HEK293 (cell line): ENCODE results near the gene MDFI.
A peak's percentile ranks its signal among the peaks of the same experiment; 100 is the strongest.

Source experiments
- BCL11B ChIP-seq: fragments of 450-650 bp; formaldehyde crosslinking; IDR thresholded peaks from 2 replicates; pipeline ENCODE4 v1.5.1; 2016; ENCODE audit warnings: low read depth, missing biosample characterization, missing genetic modification characterization
- GLI4 ChIP-seq: fragments of 450-650 bp; formaldehyde crosslinking; IDR thresholded peaks from 2 replicates; pipeline ENCODE4 v1.5.1; 2016; ENCODE audit warnings: missing biosample characterization, missing genetic modification characterization
- MEIS1 ChIP-seq: sonication (generic); formaldehyde crosslinking; IDR thresholded peaks from 2 replicates; pipeline ENCODE4 v1.8.1; 2022; ENCODE audit warnings: missing genetic modification reagents, mild to moderate bottlenecking, borderline replicate concordance
- RBAK ChIP-seq: fragments of 450-650 bp; formaldehyde crosslinking; IDR thresholded peaks from 2 replicates; pipeline ENCODE4 v1.5.1; 2016; ENCODE audit warnings: missing biosample characterization, missing genetic modification characterization
- SALL2 ChIP-seq: fragments of 450-650 bp; formaldehyde crosslinking; IDR thresholded peaks from 2 replicates; pipeline ENCODE4 v1.5.0; 2017; ENCODE audit warnings: missing biosample characterization, mild to moderate bottlenecking, missing genetic modification characterization, borderline replicate concordance
- TCF7L2 ChIP-seq: IDR thresholded peaks from 2 replicates; pipeline ENCODE4 v1.6.1; 2011; ENCODE audit warnings: low read depth, mild to moderate bottlenecking, inconsistent platforms, low read length, moderate library complexity, borderline replicate concordance
- ZBTB17 ChIP-seq: fragments of 450-650 bp; formaldehyde crosslinking; IDR thresholded peaks from 2 replicates; pipeline ENCODE4 v1.5.1; 2016; ENCODE audit warnings: missing biosample characterization, missing genetic modification characterization
- ZBTB8A ChIP-seq: fragments of 450-650 bp; formaldehyde crosslinking; IDR thresholded peaks from 2 replicates; pipeline ENCODE4 v1.5.1; 2016; ENCODE audit warnings: missing biosample characterization, missing genetic modification characterization
- ZFP41 ChIP-seq: fragments of 450-650 bp; formaldehyde crosslinking; IDR thresholded peaks from 2 replicates; pipeline ENCODE4 v1.5.1; 2016; ENCODE audit warnings: missing biosample characterization, missing genetic modification characterization, borderline replicate concordance
- ZNF10 ChIP-seq: fragments of 450-650 bp; formaldehyde crosslinking; IDR thresholded peaks from 2 replicates; pipeline ENCODE4 v1.5.1; 2017; ENCODE audit warnings: missing biosample characterization, missing genetic modification characterization
- ZNF16 ChIP-seq: fragments of 450-650 bp; formaldehyde crosslinking; IDR thresholded peaks from 2 replicates; pipeline ENCODE4 v1.5.1; 2016; ENCODE audit warnings: low read depth, missing biosample characterization, missing genetic modification characterization
- ZNF202 ChIP-seq: fragments of 450-650 bp; formaldehyde crosslinking; IDR thresholded peaks from 2 replicates; pipeline ENCODE4 v1.5.1; 2016; ENCODE audit warnings: missing biosample characterization, missing genetic modification characterization, borderline replicate concordance
- ZNF311 ChIP-seq: fragments of 450-650 bp; formaldehyde crosslinking; IDR thresholded peaks from 2 replicates; pipeline ENCODE4 v1.5.1; 2017; ENCODE audit warnings: missing biosample characterization, missing genetic modification characterization, borderline replicate concordance
- ZNF366 ChIP-seq: fragments of 450-650 bp; formaldehyde crosslinking; conservative IDR thresholded peaks from 2 replicates; pipeline ENCODE4 v1.5.1; 2016; ENCODE audit warnings: missing biosample characterization, missing genetic modification characterization
- ZNF621 ChIP-seq: fragments of 450-650 bp; formaldehyde crosslinking; IDR thresholded peaks from 2 replicates; pipeline ENCODE4 v1.5.1; 2017; ENCODE audit warnings: missing biosample characterization, missing genetic modification characterization
- ZNF623 ChIP-seq: fragments of 450-650 bp; formaldehyde crosslinking; IDR thresholded peaks from 2 replicates; pipeline ENCODE4 v1.5.1; 2016; ENCODE audit warnings: missing biosample characterization, missing genetic modification characterization
- ZNF660 ChIP-seq: fragments of 450-650 bp; IDR thresholded peaks from 2 replicates; pipeline ENCODE4 v1.5.1; 2018; ENCODE audit warnings: missing biosample characterization, mild to moderate bottlenecking, missing genetic modification characterization
- ZNF677 ChIP-seq: fragments of 450-650 bp; IDR thresholded peaks from 2 replicates; pipeline ENCODE4 v1.5.0; 2018; ENCODE audit warnings: missing biosample characterization, mild to moderate bottlenecking, missing genetic modification characterization, moderate library complexity
- ZNF768 ChIP-seq: fragments of 450-650 bp; formaldehyde crosslinking; IDR thresholded peaks from 2 replicates; pipeline ENCODE4 v1.5.1; 2018; ENCODE audit warnings: missing biosample characterization, mild to moderate bottlenecking, missing genetic modification characterization
- TF ChIP-seq, protein P1 (sequence below): fragments of 450-650 bp; formaldehyde crosslinking; IDR thresholded peaks from 2 replicates; pipeline ENCODE4 v1.5.1; 2016; ENCODE audit warnings: missing biosample characterization, missing genetic modification characterization
- TF ChIP-seq, protein P2 (sequence below): fragments of 450-650 bp; formaldehyde crosslinking; IDR thresholded peaks from 2 replicates; pipeline ENCODE4 v1.5.1; 2016; ENCODE audit warnings: missing biosample characterization, missing genetic modification characterization, borderline replicate concordance
- TF ChIP-seq, protein P3 (sequence below): fragments of 450-650 bp; formaldehyde crosslinking; IDR thresholded peaks from 2 replicates; pipeline ENCODE4 v1.5.1; 2016; ENCODE audit warnings: missing biosample characterization, missing genetic modification characterization, borderline replicate concordance
- TF ChIP-seq, protein P4 (sequence below): fragments of 450-650 bp; formaldehyde crosslinking; IDR thresholded peaks from 2 replicates; pipeline ENCODE4 v1.5.1; 2016; ENCODE audit warnings: missing biosample characterization, missing genetic modification characterization
- TF ChIP-seq, protein P5 (sequence below): fragments of 450-650 bp; formaldehyde crosslinking; IDR thresholded peaks from 2 replicates; pipeline ENCODE4 v1.5.1; 2016; ENCODE audit warnings: missing biosample characterization, missing genetic modification characterization
- TF ChIP-seq, protein P6 (sequence below): fragments of 450-650 bp; IDR thresholded peaks from 2 replicates; pipeline ENCODE4 v1.5.1; 2018; ENCODE audit warnings: missing biosample characterization, missing genetic modification characterization

MDFI gene

DNA sequence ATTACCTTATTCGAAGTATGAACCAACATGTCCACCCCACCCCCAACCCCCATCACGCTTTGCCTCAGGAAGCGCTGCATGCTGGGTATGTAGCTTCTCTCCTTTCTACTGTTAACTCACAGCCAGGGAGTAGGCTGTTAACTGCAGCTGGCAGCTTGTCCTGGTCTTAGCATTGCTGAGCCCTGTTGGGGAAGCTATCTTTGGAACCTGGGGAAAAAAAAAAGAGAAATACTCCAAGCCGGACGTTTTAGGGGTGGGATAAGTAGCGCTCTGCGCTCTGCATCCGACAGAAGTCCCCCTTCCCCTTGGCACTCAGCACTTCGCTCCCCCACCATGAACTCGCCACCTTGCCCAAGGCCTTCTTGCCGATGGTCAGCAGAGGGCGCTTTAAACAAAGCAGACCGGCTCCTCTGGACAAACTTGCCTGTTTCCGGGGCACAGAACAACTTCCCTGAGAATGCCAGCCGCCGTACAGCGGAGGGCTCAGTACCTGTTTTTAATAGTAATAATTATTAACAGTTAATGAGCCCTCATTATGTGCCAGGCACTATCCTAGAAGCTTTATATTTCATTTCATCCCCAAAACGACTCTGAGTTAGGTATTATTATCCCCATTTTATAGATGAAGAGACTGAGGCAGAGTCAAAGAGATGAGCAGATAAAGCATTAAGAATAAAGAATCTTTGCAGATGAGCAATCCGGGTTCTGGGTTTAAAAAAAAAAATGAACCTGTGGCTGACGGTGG, 35.2 kb upstream of the MDFI start (continued):
- TF ChIP-seq ZBTB8A (tag by site-specific recombination) (0 out of 2 replicates have a peak, but pooled peaks have one; percentile 30), SALL2 (tag by site-specific recombination) (no peak), ZNF10 (tag by site-specific recombination) (no peak), TCF7L2 (no peak), ZNF660 (tag by site-specific recombination) (peak; percentile 58; the same call in 1 of the 2 replicates), ZNF677 (tag by site-specific recombination) (no peak), ZNF768 (tag by site-specific recombination) (peak; percentile 62), ZNF16 (tag by site-specific recombination) (no peak), BCL11B (tag by site-specific recombination) (peak; percentile 52; the same call in 1 of the 2 replicates), MEIS1 (no peak), ZNF366 (tag by site-specific recombination) (no peak), ZNF623 (no peak), ZNF202 (tag by site-specific recombination) (no peak), ZNF311 (tag by site-specific recombination) (no peak), ZFP41 (tag by site-specific recombination) (no peak), RBAK (tag by site-specific recombination) (no peak), ZNF621 (tag by site-specific recombination) (no peak), GLI4 (no peak), ZBTB17 (tag by site-specific recombination) (peak; percentile 85)
- TF ChIP-seq, protein P1, sequence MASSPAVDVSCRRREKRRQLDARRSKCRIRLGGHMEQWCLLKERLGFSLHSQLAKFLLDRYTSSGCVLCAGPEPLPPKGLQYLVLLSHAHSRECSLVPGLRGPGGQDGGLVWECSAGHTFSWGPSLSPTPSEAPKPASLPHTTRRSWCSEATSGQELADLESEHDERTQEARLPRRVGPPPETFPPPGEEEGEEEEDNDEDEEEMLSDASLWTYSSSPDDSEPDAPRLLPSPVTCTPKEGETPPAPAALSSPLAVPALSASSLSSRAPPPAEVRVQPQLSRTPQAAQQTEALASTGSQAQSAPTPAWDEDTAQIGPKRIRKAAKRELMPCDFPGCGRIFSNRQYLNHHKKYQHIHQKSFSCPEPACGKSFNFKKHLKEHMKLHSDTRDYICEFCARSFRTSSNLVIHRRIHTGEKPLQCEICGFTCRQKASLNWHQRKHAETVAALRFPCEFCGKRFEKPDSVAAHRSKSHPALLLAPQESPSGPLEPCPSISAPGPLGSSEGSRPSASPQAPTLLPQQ, result no peak
- TF ChIP-seq, protein P2, sequence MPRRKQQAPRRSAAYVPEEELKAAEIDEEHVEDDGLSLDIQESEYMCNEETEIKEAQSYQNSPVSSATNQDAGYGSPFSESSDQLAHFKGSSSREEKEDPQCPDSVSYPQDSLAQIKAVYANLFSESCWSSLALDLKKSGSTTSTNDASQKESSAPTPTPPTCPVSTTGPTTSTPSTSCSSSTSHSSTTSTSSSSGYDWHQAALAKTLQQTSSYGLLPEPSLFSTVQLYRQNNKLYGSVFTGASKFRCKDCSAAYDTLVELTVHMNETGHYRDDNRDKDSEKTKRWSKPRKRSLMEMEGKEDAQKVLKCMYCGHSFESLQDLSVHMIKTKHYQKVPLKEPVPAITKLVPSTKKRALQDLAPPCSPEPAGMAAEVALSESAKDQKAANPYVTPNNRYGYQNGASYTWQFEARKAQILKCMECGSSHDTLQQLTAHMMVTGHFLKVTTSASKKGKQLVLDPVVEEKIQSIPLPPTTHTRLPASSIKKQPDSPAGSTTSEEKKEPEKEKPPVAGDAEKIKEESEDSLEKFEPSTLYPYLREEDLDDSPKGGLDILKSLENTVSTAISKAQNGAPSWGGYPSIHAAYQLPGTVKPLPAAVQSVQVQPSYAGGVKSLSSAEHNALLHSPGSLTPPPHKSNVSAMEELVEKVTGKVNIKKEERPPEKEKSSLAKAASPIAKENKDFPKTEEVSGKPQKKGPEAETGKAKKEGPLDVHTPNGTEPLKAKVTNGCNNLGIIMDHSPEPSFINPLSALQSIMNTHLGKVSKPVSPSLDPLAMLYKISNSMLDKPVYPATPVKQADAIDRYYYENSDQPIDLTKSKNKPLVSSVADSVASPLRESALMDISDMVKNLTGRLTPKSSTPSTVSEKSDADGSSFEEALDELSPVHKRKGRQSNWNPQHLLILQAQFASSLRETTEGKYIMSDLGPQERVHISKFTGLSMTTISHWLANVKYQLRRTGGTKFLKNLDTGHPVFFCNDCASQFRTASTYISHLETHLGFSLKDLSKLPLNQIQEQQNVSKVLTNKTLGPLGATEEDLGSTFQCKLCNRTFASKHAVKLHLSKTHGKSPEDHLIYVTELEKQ, result no peak
- TF ChIP-seq, protein P3, sequence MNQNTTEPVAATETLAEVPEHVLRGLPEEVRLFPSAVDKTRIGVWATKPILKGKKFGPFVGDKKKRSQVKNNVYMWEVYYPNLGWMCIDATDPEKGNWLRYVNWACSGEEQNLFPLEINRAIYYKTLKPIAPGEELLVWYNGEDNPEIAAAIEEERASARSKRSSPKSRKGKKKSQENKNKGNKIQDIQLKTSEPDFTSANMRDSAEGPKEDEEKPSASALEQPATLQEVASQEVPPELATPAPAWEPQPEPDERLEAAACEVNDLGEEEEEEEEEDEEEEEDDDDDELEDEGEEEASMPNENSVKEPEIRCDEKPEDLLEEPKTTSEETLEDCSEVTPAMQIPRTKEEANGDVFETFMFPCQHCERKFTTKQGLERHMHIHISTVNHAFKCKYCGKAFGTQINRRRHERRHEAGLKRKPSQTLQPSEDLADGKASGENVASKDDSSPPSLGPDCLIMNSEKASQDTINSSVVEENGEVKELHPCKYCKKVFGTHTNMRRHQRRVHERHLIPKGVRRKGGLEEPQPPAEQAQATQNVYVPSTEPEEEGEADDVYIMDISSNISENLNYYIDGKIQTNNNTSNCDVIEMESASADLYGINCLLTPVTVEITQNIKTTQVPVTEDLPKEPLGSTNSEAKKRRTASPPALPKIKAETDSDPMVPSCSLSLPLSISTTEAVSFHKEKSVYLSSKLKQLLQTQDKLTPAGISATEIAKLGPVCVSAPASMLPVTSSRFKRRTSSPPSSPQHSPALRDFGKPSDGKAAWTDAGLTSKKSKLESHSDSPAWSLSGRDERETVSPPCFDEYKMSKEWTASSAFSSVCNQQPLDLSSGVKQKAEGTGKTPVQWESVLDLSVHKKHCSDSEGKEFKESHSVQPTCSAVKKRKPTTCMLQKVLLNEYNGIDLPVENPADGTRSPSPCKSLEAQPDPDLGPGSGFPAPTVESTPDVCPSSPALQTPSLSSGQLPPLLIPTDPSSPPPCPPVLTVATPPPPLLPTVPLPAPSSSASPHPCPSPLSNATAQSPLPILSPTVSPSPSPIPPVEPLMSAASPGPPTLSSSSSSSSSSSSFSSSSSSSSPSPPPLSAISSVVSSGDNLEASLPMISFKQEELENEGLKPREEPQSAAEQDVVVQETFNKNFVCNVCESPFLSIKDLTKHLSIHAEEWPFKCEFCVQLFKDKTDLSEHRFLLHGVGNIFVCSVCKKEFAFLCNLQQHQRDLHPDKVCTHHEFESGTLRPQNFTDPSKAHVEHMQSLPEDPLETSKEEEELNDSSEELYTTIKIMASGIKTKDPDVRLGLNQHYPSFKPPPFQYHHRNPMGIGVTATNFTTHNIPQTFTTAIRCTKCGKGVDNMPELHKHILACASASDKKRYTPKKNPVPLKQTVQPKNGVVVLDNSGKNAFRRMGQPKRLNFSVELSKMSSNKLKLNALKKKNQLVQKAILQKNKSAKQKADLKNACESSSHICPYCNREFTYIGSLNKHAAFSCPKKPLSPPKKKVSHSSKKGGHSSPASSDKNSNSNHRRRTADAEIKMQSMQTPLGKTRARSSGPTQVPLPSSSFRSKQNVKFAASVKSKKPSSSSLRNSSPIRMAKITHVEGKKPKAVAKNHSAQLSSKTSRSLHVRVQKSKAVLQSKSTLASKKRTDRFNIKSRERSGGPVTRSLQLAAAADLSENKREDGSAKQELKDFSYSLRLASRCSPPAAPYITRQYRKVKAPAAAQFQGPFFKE, result no peak
- TF ChIP-seq, protein P4, sequence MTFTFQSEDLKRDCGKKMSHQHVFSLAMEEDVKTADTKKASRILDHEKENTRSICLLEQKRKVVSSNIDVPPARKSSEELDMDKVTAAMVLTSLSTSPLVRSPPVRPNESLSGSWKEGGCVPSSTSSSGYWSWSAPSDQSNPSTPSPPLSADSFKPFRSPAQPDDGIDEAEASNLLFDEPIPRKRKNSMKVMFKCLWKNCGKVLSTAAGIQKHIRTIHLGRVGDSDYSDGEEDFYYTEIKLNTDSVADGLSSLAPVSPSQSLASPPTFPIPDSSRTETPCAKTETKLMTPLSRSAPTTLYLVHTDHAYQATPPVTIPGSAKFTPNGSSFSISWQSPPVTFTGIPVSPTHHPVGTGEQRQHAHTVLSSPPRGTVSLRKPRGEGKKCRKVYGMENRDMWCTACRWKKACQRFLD, result no peak
- TF ChIP-seq, protein P5, sequence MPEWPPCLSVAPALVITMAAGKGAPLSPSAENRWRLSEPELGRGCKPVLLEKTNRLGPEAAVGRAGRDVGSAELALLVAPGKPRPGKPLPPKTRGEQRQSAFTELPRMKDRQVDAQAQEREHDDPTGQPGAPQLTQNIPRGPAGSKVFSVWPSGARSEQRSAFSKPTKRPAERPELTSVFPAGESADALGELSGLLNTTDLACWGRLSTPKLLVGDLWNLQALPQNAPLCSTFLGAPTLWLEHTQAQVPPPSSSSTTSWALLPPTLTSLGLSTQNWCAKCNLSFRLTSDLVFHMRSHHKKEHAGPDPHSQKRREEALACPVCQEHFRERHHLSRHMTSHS (tag by site-specific recombination), result no peak
- TF ChIP-seq, protein P6, sequence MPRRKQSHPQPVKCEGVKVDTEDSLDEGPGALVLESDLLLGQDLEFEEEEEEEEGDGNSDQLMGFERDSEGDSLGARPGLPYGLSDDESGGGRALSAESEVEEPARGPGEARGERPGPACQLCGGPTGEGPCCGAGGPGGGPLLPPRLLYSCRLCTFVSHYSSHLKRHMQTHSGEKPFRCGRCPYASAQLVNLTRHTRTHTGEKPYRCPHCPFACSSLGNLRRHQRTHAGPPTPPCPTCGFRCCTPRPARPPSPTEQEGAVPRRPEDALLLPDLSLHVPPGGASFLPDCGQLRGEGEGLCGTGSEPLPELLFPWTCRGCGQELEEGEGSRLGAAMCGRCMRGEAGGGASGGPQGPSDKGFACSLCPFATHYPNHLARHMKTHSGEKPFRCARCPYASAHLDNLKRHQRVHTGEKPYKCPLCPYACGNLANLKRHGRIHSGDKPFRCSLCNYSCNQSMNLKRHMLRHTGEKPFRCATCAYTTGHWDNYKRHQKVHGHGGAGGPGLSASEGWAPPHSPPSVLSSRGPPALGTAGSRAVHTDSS (tag by site-specific recombination), result no peak
